IPS-20b (cell line): ENCODE measurements around the gene MYH2.

Experiments
- H3K27ac ChIP-seq: one replicate; pipeline ENCODE4 v1.5.1; 2013; ENCODE audit warnings: low read length
- H3K27me3 ChIP-seq: 2 replicates; pipeline ENCODE4 v1.6.1; 2013; ENCODE audit warnings: mild to moderate bottlenecking, low read length, inconsistent platforms; ENCODE audit not compliant: insufficient read depth
- H3K36me3 ChIP-seq: 2 replicates; pipeline ENCODE4 v1.6.1; 2013; ENCODE audit warnings: low read depth, mild to moderate bottlenecking, inconsistent platforms, low read length, moderate library complexity; ENCODE audit not compliant: insufficient read depth
- H3K4me1 ChIP-seq: 2 replicates; pipeline ENCODE4 v1.6.1; 2013; ENCODE audit warnings: mild to moderate bottlenecking, control low read depth, inconsistent platforms, low read length, moderate library complexity; ENCODE audit not compliant: insufficient read depth
- H3K4me3 ChIP-seq: 2 replicates; pipeline ENCODE4 v1.5.1; 2013; ENCODE audit warnings: mild to moderate bottlenecking, low read length, inconsistent platforms
- H3K9ac ChIP-seq: 2 replicates; pipeline ENCODE4 v1.6.1; 2013; ENCODE audit warnings: low read depth, mild to moderate bottlenecking, inconsistent platforms, low read length, moderate library complexity
- H3K9me3 ChIP-seq: 2 replicates; pipeline ENCODE4 v1.6.1; 2013; ENCODE audit warnings: mild to moderate bottlenecking, low read depth, low read length, inconsistent platforms; ENCODE audit not compliant: insufficient read depth

MYH2 gene

DNA sequence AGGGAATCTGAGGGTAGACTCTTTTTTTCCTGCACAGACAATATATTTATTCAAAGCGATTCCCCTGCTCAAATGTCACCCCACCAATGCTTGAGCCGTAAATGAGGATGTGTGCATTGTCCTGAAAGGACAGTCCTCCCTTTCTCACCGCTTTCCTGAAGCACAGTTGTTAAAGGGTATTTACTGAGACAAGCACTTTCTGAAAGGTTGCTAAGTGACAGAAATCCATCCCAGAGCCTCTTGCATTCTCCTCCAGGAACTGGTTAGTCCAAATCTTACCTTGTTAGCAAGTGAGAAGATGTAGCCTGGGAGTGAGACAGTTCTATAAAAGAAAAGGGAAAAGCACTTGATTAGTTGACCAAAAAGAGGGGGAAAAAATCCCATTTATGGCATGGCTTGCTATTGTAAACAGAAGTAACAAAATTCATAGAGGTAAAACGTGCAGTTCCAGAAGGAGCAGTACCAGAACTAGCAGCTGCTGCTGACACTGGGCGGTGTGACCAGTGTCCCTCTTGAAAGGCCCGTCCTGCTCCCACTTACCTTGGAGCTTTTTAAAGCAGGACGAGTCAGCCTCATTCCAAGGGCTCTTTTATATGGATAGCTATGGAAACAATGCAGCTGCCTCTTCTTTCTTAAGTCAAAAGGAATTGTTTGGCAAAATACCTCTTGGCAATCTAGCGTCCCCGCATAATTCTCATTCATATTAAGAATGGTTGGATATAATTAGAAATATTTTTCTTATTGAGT is at the start of gene MYH2:
Gene MYH2 (minus strand): TSS at position 563 of the 747 bp plus-strand sequence. CDS start 1,738 bp downstream, outside the sequence.
- peak within 1 kb of the TSS; percentile 42; the same call in 1 of the 2 replicates for H3K9ac ChIP-seq
- H3K4me3 ChIP-seq: peak within 1 kb of the TSS; percentile 26; the same call in 1 of the 2 replicates
- no peaks in the 10 kb centered on the region for H3K9me3 ChIP-seq
- H3K36me3 ChIP-seq: no peaks in the 10 kb centered on the region
- no peaks in the 10 kb centered on the region for H3K27me3 ChIP-seq
- H3K27ac ChIP-seq: no peak within 1 kb of the TSS
- peaks cover 25% of the 10 kb centered on the region for H3K4me1 ChIP-seq

DNA sequence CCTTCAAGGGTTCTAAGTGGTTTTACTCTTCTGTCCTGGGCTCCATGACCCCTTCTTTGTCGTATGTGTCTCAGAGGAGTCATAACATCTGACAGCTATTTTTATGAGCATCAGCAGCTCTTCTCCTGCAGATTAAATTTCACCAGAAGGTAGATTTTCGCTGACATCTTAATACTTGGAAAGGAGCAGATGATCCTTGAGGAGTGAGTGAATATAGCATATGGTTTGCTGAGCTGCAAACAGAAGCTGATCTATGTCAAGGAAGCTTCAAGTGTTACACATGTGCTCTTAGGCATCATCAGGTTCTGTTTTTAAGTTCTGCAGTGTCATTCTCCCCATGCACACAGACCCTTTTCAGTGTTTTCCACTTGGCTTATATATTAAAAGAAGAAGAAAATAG is 49.2 kb upstream of the MYH2 start:
- H3K27ac ChIP-seq: no peak overlapping the region
- H3K36me3 ChIP-seq: no peaks in the 10 kb centered on the region
- H3K27me3 ChIP-seq: no peaks in the 10 kb centered on the region
- H3K4me1 ChIP-seq: peaks cover 2% of the 10 kb centered on the region; the same call in 1 of the 2 replicates
- no peak overlapping the region for H3K4me3 ChIP-seq
- H3K9me3 ChIP-seq: no peaks in the 10 kb centered on the region
- no peak overlapping the region for H3K9ac ChIP-seq

DNA sequence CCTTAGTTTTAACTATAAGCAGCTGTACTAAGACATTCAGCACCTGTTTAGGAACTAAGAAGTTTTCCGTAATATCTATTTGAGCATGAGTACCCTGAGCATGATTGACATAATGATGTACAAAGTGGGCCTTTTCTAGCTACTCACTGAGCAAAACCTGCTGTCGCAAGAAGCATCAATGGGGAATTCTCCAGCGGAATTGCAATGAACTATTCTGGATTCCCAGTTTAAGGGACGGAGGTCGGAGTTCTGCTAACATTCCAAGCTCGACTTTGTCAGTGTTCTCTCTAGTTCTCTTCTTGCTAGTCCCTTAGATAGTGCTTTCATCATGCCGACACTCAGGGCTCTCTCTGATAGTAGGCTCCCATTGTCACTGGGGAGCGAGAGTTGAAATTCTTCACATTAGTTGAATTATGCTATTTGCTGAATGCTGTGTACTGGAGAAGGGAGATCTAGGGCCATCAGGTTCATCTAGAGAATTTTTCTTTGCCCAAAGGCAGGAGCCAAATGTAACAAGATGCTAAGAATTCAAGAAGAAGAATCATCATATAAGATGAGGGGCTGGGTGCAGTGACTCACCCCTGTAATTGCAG is 40.2 kb upstream of the MYH2 start:
- no peak overlapping the region for H3K27ac ChIP-seq

DNA sequence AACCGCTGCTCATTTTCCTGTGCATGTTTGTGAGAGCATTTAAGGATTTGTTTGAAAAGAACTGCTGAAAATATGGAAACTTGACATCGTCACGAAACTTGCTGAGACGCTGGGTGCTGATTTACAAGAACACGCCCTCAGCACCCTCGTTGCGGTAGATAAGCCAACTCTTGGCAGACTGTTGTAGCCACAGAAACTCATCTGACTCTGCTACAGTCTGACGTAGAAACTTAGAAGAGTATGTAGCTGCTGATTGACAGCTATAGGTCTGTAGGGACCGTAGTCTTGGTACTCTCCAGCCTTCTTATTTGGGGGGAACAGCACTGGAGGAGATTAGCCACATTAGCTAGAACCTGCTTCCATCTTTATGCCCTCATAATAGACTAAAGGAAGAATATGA is 36.1 kb upstream of the MYH2 start:
- Histone ChIP-seq H3K4me3 (no peak overlapping the region), H3K9ac (no peak overlapping the region), H3K27me3 (no peaks in the 10 kb centered on the region), H3K4me1 (no peaks in the 10 kb centered on the region), H3K9me3 (no peaks in the 10 kb centered on the region), H3K36me3 (no peaks in the 10 kb centered on the region), H3K27ac (no peak overlapping the region)

More for the DNA sequence above, 40.2 kb upstream of the MYH2 start:
- Histone ChIP-seq H3K4me1 (no peaks in the 10 kb centered on the region), H3K36me3 (no peaks in the 10 kb centered on the region), H3K9me3 (no peaks in the 10 kb centered on the region), H3K9ac (no peak overlapping the region), H3K4me3 (no peak overlapping the region), H3K27me3 (no peaks in the 10 kb centered on the region)

DNA sequence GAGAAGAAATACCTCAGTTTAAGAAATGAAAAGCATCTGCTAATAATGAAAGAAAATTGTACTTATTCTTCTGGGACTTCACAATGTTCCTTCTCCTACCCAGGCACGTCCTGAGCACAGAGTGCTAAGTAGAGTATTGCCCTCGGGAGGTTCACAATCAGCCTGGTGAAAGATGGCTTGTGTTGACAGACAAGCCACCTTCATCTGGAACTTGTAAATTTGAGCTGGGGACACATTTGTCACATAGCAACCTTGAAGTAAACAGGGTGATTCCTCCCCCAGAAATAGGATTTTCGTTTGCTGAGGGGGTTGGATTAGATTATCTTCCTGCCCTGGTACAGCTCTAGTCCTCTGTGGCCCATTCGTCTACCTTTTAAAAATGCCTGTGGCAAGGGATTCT is 34.4 kb upstream of the MYH2 start:
- Histone ChIP-seq H3K36me3 (no peaks in the 10 kb centered on the region), H3K27me3 (no peaks in the 10 kb centered on the region), H3K4me1 (no peaks in the 10 kb centered on the region), H3K9me3 (no peaks in the 10 kb centered on the region), H3K9ac (no peak overlapping the region), H3K4me3 (no peak overlapping the region), H3K27ac (no peak overlapping the region)

DNA sequence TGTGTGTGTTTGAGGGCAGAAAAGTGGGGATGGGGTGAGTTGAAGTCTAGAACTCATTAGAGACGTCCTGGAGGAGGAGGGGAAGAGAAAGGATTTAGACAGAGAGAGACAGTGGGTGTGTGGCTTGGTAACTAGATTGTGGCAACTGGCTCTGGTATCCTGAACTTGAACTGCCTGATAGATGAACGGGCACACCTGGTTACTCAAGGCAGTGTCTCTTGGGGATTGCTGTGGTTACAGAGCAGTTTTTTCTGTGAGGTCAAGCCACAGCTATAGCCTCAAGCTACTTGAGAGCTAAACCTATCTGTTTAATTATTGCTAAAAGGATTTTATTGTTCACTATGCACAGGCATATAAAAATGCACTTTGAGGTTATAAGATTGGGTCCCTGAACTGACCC is 29.8 kb upstream of the MYH2 start:
- no peak overlapping the region for H3K27ac ChIP-seq
- no peaks in the 10 kb centered on the region for H3K36me3 ChIP-seq
- no peaks in the 10 kb centered on the region for H3K4me1 ChIP-seq
- no peaks in the 10 kb centered on the region for H3K9me3 ChIP-seq
- H3K4me3 ChIP-seq: no peak overlapping the region
- no peak overlapping the region for H3K9ac ChIP-seq
- no peaks in the 10 kb centered on the region for H3K27me3 ChIP-seq

DNA sequence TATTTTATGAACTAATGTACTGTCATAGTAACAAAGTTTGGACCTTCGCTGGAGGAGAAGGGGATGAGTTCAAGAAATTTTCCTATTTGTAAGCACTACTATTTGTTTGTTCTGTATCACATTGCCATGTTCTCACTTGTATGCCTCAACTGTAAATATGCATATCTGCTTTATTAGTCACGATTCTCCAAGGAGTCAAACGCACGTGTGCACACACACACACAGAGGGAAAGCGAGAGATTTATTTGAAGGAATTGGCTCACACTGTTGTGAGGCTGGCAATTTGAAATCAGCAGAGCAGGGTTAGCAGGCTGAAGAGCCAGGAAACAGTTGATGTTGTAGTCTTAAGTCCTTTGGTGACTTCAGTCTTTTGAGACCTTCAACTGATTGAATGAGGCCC is 24.9 kb upstream of the MYH2 start:
- Histone ChIP-seq H3K9ac (no peak overlapping the region), H3K4me1 (peaks cover 26% of the 10 kb centered on the region; the same call in 1 of the 2 replicates), H3K36me3 (no peaks in the 10 kb centered on the region), H3K27me3 (no peaks in the 10 kb centered on the region), H3K9me3 (no peaks in the 10 kb centered on the region), H3K27ac (no peak overlapping the region), H3K4me3 (no peak overlapping the region)

DNA sequence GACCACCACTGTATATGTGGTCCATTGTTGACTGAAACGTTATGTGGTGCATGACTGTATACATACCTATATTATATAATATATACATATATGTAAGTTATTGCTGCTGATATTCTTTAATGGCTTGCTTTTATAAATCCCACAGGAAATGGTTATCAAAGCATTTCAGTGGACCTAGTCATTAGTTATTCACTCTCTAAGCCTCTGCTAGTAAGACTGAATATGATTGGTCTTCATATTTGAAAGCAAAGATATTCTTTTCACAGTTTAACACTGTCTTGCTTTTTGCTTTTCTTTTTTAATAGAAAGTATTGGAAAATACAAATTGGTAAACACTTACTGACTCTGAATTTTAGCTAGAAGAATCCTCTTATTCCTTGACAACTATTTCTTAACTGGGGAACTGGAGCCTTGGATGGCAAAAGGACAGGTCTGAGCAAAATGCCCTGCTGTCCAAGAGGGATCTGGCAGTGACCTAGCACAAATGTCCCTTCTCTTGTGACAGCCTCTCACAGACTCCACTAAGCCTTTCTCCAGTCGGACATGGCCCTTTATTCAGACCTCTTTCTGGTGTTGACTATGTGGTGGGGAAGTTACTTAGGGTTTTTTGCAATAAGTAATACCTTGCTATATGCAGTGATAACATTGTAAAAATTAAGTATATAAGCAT is 14.7 kb upstream of the MYH2 start:
- no peak overlapping the region for H3K27ac ChIP-seq
- H3K9me3 ChIP-seq: no peaks in the 10 kb centered on the region
- H3K36me3 ChIP-seq: no peaks in the 10 kb centered on the region
- H3K27me3 ChIP-seq: no peaks in the 10 kb centered on the region
- no peaks in the 10 kb centered on the region for H3K4me1 ChIP-seq
- H3K4me3 ChIP-seq: no peak overlapping the region
- H3K9ac ChIP-seq: no peak overlapping the region

DNA sequence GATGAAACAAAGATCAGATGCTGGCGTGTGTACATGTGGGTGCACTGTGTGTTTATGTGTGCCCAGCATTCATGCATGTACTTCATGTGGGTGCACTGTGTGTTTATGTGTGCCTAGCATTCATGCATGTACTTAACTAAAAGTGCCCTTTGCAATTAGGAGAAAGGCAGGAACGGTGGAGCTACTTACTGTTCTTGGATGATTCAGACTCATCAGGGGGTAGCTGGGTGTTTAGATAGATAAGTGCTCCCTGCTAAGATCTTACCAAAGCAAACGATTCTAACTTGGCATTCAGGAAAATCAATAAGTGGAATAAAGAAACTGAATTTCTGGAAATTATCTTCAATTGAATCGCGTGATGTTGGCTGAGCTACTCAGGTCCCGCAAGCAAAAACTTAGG is 8.6 kb upstream of the MYH2 start:
- Histone ChIP-seq H3K27ac (no peak overlapping the region), H3K4me1 (no peaks in the 10 kb centered on the region), H3K9me3 (no peaks in the 10 kb centered on the region), H3K4me3 (no peak overlapping the region), H3K27me3 (no peaks in the 10 kb centered on the region), H3K36me3 (no peaks in the 10 kb centered on the region), H3K9ac (no peak overlapping the region)

DNA sequence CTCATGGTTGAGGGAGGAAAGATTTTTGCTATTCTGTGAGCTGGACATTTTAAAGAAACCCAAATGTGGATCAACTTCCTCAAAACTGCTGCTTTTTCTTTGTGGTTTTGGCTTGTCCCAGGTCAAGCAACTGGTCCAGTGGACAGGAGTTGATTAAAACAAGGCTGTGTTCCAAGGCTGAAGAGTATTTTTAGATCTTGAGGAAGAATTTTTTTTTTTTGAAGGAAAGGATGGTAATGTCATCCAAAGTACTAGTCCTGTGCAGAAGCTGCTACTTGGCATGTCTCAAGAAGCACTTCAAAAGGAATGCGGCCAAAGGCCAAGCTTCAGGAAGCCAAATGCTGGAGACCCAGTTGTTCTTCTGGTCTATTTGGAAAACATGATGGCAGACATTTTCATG is 8.0 kb upstream of the MYH2 start:
- H3K27ac ChIP-seq: no peak overlapping the region
- H3K9me3 ChIP-seq: no peaks in the 10 kb centered on the region
- H3K4me3 ChIP-seq: no peak overlapping the region
- H3K4me1 ChIP-seq: no peaks in the 10 kb centered on the region
- H3K36me3 ChIP-seq: no peaks in the 10 kb centered on the region
- no peaks in the 10 kb centered on the region for H3K27me3 ChIP-seq
- no peak overlapping the region for H3K9ac ChIP-seq

DNA sequence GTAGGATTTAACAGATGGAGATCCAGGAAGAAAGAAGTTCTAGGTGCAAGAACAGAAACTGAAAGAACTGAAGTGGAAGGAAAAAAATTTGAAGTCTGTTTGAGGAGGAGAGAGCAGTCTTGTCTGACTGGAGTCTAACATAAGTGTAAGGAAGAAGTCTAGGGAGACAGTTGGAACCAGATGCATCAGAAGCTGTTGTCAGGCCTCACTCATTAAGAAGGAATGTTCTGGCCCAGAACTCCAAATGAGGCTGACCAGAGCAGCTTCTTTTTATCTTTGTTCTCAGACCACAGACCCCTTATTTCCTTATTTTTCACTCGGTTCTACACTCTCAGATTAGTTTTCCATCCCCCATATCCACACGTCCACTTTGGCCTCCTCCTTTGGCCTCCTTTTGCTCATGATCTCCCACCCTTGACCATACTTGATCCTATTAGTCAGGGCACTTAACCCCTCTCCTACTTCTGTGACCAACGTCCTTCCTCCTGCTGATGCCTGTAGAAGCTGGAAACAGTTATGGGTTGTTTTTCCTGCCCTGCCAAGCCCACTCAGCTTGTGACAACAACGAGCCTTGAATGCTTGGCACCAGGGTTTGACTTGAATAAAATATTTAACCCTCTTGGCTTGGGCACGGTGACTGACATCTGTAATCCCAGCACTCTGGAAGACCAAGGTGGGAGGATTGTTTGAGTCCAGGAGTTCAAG is 7.0 kb upstream of the MYH2 start:
- Histone ChIP-seq H3K4me3 (no peak overlapping the region), H3K9me3 (no peaks in the 10 kb centered on the region), H3K27ac (no peak overlapping the region), H3K36me3 (no peaks in the 10 kb centered on the region), H3K27me3 (no peaks in the 10 kb centered on the region), H3K9ac (no peak overlapping the region), H3K4me1 (peaks cover 3% of the 10 kb centered on the region; the same call in 1 of the 2 replicates)
